Measurements from ENCODE around the gene CTNND2.

Gene CTNND2

DNA sequence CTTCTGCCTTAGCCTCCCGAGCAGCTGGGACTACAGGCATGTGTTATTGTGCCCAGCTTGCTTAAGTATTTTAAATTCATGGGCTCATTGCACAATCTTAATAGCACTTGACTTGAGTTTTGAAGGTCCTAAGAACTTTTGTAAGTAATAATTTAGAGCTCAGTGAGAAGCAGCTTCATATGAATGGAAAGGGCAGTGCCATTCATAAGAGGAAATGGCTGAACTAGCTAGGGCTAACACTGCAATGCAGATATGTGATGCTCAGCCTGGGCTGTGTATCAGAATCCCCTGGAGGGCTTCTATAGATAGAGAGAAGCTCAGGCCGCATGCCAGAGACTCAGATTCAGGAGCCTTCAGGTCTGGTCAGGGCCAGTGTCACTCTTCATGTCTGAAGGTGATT, 847.7 kb downstream of the CTNND2 start:
- no peak for DNase-seq

GRCh38 chr5:11054014-11054413, 850.2 kb downstream of the CTNND2 start:
- no peak for DNase-seq

GRCh38 chr5:11052871-11053270, 851.4 kb downstream of the CTNND2 start:
- no peak for DNase-seq

- DNase-seq: no peak
These were observed 853.5 kb downstream of the CTNND2 start for GRCh38 chr5:11050596-11051304.

GRCh38 chr5:11048760-11049159, 855.5 kb downstream of the CTNND2 start:
- DNase-seq: no peak

- no peak for DNase-seq
These were observed 856.6 kb downstream of the CTNND2 start for GRCh38 chr5:11047625-11048024.

DNA sequence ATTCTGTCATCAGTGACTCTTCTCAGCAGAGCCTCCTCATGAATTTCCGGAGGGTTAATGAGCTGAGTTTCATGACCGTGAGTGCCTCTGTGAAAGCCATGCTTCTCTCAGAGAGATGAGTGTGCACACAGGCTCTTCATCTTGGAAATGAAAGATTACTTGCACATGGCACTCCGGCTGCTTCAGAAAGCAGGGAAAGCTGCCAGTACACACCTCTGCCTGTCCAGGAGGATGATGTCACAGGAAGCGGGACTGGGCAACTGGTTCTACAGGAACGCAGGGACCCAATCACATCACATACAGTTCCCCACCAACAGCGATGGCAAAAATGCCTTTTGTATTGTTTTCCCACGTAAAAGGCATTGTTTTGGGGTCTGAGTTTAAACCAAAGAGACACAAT, 857.2 kb downstream of the CTNND2 start:
- no peak for DNase-seq

GRCh38 chr5:11046160-11046559, 858.1 kb downstream of the CTNND2 start:
- no peak for DNase-seq

GRCh38 chr5:11045411-11045810, 858.8 kb downstream of the CTNND2 start:
- DNase-seq: no peak

GRCh38 chr5:11044581-11044980, 859.7 kb downstream of the CTNND2 start:
- DNase-seq: no peak

GRCh38 chr5:11043881-11044280, 860.4 kb downstream of the CTNND2 start:
- no peak for DNase-seq

DNA sequence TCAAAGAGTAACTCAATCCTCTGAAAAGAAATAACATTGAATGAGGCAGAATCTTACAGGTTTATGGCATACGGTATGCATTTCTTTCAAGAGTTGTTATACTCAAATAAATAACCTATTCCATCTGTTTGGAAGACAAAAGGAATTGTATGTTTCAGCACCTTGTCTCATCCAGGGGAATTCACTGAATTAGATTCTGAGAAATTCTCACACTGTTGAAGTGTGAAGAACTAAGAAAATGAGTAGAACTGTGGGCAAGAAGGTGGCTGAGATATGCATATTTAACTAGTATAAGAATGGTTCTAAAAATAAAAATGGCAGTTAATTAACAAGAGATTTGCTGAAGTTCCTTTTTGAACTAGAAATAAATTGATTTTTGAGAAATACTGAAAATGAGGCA, 863.9 kb downstream of the CTNND2 start:
- DNase-seq: no peak

GRCh38 chr5:11038772-11039171, 865.5 kb downstream of the CTNND2 start:
- no peak for DNase-seq

- no peak for DNase-seq
These were observed 866.3 kb downstream of the CTNND2 start for GRCh38 chr5:11037941-11038340.

- DNase-seq: no peak
These were observed 867.2 kb downstream of the CTNND2 start for GRCh38 chr5:11037080-11037479.

DNA sequence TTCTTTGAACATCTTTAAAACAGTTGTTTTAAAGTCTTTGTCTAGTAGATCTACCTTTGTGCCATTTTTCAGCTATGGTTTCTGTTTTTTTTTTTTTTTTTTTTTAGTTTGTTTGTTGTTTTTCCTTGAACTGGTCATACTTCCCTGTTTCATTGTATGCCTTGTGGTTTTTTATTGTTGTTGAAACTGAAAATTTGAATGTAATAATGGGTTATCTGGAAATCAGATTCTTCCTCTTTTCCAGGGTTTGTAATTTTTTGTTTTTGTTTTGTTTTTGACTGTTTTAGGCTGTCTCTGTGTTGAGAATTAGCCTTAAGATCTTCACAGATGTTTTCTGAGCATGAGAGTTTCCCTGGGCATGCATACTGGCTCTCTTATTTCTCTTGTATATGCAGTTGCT, 873.6 kb downstream of the CTNND2 start:
- no peak for DNase-seq

GRCh38 chr5:11027660-11028059, 876.6 kb downstream of the CTNND2 start:
- DNase-seq: no peak

DNA sequence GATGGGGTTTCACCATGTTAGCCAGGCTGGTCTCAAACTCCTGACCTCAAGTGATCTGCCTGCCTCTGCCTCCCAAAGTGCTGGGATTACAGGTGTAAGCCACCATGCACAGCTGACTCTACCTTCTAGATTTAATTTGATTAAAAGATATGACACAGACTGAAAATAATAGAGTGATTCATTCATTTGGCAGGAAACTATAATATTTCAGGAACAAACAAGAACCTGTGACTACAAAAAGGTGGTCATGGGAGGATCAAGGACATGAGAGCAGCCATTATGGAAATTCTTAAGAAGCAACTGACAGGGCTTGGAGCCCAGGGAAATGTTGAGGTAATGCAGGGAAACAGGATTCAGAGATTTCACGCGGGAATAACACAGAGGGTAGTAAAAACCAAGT, 877.7 kb downstream of the CTNND2 start:
- DNase-seq: no peak

- DNase-seq: no peak
These were observed 880.3 kb downstream of the CTNND2 start for GRCh38 chr5:11023945-11024344.

GRCh38 chr5:11013793-11014192, 890.5 kb downstream of the CTNND2 start:
- no peak for DNase-seq

- DNase-seq: no peak
These were observed 892.0 kb downstream of the CTNND2 start for GRCh38 chr5:11012295-11012694.

GRCh38 chr5:11010429-11011210, 893.6 kb downstream of the CTNND2 start:
- no peak for DNase-seq

GRCh38 chr5:11009576-11009975, 894.7 kb downstream of the CTNND2 start:
- no peak for DNase-seq

GRCh38 chr5:11007269-11007870, 896.9 kb downstream of the CTNND2 start:
- DNase-seq: no peak

Measured in stimulated activated naive CD4-positive, alpha-beta T cell treated with Interleukin-2 at 50 U/mL for 16 hours (primary cell).